HG03175 (cell line): ENCODE measurements around the gene USP11.
"Not testable (repeated sequence)": the region's sequence is repeated elsewhere in the genome, so short reads cannot be mapped to it uniquely, and the experiment has no call there.

ENCODE experiments used
- ATAC-seq: cut with Tn5 transposase; IDR thresholded peaks from one replicate; pipeline ENCODE4 v1.9.1; 2021; ENCODE audit warnings: mild to moderate bottlenecking, moderate library complexity; ENCODE audit not compliant: unreplicated experiment

USP11 gene

GRCh38 chrX:47244676-47245075, 11.9 kb downstream of the USP11 start:
- ATAC-seq: no peak

- no peak for ATAC-seq
Observed at GRCh38 chrX:47245156-47245555, 12.3 kb downstream of the USP11 start.

GRCh38 chrX:47247206-47247998, 14.6 kb downstream of the USP11 start:
- no peak for ATAC-seq

GRCh38 chrX:47247999-47248320, 15.2 kb downstream of the USP11 start:
- ATAC-seq: no peak

GRCh38 chrX:47248576-47248975, 15.8 kb downstream of the USP11 start:
- ATAC-seq: no peak

- ATAC-seq: no peak
Observed at GRCh38 chrX:47250017-47250347, 17.2 kb downstream of the USP11 start.

GRCh38 chrX:47257620-47258019, 24.8 kb downstream of the USP11 start:
- ATAC-seq: not testable (repeated sequence)

- no peak for ATAC-seq
Observed at GRCh38 chrX:47264483-47265173, 31.8 kb downstream of the USP11 start.

GRCh38 chrX:47266643-47267042, 33.8 kb downstream of the USP11 start:
- no peak for ATAC-seq

GRCh38 chrX:47272013-47272408, 39.2 kb downstream of the USP11 start:
- no peak for ATAC-seq

GRCh38 chrX:47273011-47273730, 40.4 kb downstream of the USP11 start:
- ATAC-seq: no peak

- no peak for ATAC-seq
Observed at GRCh38 chrX:47278691-47279090, 45.9 kb downstream of the USP11 start.

GRCh38 chrX:47283015-47283771, 50.4 kb downstream of the USP11 start:
- no peak for ATAC-seq

- ATAC-seq: not testable (repeated sequence)
Observed at GRCh38 chrX:47284616-47285015, 51.8 kb downstream of the USP11 start.

GRCh38 chrX:47285836-47286320, 53.1 kb downstream of the USP11 start:
- no peak for ATAC-seq

GRCh38 chrX:47293106-47293505, 60.3 kb downstream of the USP11 start:
- ATAC-seq: no peak

GRCh38 chrX:47296766-47297365, 64.1 kb downstream of the USP11 start:
- no peak for ATAC-seq

GRCh38 chrX:47297874-47298273, 65.1 kb downstream of the USP11 start:
- ATAC-seq: no peak
